GM10266 (cell line): ENCODE results near the gene SLC25A39.
"Not testable (repeated sequence)": the region's sequence is repeated elsewhere in the genome, so short reads cannot be mapped to it uniquely, and the experiment has no call there.

Source experiments
- DNase-seq: peaks from one replicate; pipeline ENCODE4 v3.0.0; 2012; ENCODE audit errors: extremely low spot score
- CTCF ChIP-seq: IDR thresholded peaks from 2 replicates; pipeline ENCODE4 v1.5.1; 2012; ENCODE audit warnings: mild to moderate bottlenecking, low read depth; ENCODE audit not compliant: control insufficient read depth, insufficient read depth; ENCODE audit errors: missing control alignments

The SLC25A39 gene

GRCh38 chr17:44351464-44351863 lies 26.8 kb upstream of the SLC25A39 start:
- DNase-seq, result no peak
- no peak for TF ChIP-seq CTCF

- peak; percentile 87 for DNase-seq
- peak; percentile 89 for TF ChIP-seq CTCF
These were observed 26.2 kb upstream of the SLC25A39 start for GRCh38 chr17:44350733-44351226.

- no peak for DNase-seq
- no peak for TF ChIP-seq CTCF
These were observed 25.0 kb upstream of the SLC25A39 start for GRCh38 chr17:44349553-44350070.

GRCh38 chr17:44348988-44349364 lies 24.4 kb upstream of the SLC25A39 start:
- TF ChIP-seq CTCF, result no peak
- DNase-seq, result no peak

GRCh38 chr17:44348234-44348987 lies 23.8 kb upstream of the SLC25A39 start:
- DNase-seq, result peak; percentile 82
- no peak for TF ChIP-seq CTCF

- DNase-seq, result not testable (repeated sequence)
These were observed 22.8 kb upstream of the SLC25A39 start for GRCh38 chr17:44347206-44348055.

GRCh38 chr17:44346064-44346844 lies 21.6 kb upstream of the SLC25A39 start:
- no peak for DNase-seq
- TF ChIP-seq CTCF, result peak; percentile 10
